HG03460 (cell line): ENCODE measurements around the gene PM20D2.
A peak's percentile ranks its signal among the peaks of the same experiment; 100 is the strongest.
"Not testable (repeated sequence)": the region's sequence is repeated elsewhere in the genome, so short reads cannot be mapped to it uniquely, and the experiment has no call there.

ENCODE experiments used
- ATAC-seq: cut with Tn5 transposase; IDR thresholded peaks from one replicate; pipeline ENCODE4 v1.9.1; 2021; ENCODE audit not compliant: unreplicated experiment

The PM20D2 gene, protein sequence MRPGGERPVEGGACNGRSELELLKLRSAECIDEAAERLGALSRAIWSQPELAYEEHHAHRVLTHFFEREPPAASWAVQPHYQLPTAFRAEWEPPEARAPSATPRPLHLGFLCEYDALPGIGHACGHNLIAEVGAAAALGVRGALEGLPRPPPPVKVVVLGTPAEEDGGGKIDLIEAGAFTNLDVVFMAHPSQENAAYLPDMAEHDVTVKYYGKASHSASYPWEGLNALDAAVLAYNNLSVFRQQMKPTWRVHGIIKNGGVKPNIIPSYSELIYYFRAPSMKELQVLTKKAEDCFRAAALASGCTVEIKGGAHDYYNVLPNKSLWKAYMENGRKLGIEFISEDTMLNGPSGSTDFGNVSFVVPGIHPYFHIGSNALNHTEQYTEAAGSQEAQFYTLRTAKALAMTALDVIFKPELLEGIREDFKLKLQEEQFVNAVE

DNA sequence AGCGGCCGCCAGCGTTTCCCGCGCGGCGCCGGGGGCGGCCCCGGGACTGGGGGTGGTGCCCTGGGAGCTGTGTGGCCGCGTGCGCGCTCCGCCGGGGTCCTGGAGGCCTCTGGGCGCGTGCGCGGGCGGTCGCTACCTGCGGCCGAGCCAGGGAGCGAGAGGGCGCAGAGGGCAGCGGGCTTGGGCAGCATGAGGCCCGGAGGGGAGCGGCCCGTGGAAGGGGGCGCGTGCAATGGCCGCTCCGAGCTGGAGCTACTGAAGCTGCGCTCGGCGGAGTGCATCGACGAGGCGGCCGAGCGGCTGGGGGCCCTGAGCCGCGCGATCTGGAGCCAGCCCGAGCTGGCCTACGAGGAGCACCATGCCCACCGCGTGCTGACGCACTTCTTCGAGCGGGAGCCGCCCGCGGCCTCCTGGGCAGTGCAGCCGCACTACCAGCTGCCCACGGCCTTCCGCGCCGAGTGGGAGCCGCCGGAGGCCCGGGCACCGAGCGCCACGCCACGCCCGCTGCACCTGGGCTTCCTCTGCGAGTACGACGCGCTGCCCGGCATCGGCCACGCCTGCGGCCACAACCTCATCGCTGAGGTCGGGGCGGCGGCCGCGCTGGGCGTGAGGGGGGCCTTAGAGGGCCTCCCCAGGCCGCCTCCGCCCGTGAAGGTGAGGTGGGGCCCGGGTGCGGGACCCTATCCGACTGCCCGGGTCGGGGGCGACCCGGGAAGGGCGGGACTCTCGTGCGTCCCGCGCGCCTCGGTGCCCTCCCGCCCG is at the start of gene PM20D2:
PM20D2 (plus strand) TSS at position 100 of the 762 bp plus-strand sequence; CDS start at position 190, 90 bp downstream.
- ATAC-seq = peak; percentile 67

DNA sequence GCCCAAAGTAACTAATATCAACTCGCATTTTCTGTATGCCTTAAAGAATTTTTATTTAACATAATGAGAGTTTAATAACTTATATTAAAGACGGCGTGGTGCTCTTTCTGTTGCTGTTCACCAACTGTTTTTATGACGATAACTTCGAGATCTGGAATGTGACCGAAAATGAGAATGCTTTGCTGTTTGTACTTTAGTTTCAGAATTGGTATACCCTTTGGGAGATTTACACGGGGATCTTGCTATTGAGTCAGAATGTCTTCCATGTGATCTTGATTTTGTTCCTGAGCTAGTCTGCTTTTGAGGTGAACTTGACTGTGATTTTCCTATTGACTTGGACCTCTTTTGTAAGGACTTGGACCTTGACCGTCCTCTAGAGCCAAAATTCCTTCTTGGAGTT is 47.4 kb upstream of the PM20D2 start:
- ATAC-seq = no peak

DNA sequence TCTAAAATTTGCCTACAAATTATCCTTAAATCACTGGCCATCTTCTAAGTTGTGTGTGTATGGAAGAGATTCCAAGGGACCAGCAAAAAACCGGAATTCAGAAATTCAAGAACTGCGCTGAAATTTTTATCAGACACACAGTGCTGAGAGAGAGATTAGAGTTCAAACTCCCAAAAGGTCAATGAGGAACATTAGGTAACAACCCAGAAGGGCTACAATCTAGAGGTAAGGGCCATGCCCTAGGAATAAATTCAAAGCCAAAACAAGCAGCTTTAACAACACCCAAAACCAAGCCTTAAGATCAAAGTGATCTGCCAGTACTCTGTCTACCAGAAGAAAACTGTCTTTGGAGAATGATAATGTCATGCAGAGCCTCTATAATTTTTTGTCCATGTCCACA is 45.7 kb upstream of the PM20D2 start:
- ATAC-seq = no peak

DNA sequence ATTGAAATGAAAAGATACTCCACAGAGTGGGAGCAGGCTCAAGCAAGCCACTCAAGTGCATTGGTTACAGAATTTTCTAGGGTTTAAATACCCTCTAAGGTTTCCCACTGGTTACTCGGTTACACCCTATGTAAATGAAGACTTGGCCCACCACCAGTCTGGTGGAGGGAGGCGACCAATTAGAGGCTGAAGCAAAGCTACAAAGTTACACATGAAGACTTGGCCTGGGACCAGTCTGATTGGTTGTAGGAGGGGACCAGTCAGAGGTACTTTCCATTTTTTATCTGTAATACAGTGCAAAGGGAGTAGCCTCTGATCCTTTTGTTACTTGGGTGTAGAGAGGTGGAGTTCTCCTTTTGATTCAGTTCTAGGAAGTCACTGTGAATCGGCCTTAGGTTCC is 35.6 kb upstream of the PM20D2 start:
- ATAC-seq = no peak

DNA sequence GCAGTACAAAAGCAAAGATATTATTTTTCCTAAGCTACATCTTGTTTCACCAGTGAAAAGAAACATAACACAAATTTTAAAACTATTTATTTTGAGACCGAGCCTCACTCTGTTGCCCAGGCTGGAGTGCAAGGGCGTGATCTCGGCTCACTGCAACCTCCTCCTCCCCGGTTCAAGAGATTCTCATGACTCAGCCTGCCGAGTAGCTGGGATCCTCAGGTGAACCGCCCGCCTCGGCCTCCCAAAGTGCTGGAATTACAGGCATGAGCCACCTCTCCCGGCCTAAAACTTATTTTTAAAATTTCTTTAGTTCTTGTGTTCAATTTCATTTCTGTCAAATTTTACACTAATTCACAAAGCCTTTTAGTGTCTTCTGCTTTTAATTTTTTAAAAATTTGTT is 33.9 kb upstream of the PM20D2 start:
- ATAC-seq = no peak

DNA sequence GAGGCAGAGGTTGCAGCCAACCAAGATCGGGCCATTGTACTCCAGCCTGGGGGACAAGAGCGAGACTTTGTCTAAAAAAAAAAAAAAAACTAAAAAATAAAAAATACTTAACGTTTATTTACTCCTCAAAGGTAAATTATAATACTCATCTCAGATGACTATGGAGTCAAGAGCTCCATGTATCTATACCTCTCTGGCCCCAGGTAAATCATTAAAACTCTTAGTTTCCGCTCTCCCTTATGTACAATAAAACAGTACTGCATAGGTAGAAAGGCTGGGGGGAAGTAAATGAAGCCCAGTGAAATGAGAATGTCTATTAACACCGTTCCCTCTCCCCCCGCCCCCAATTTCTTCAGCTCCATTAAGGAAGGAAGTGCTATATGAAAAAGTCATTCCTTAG is 29.2 kb upstream of the PM20D2 start:
- ATAC-seq = no peak

DNA sequence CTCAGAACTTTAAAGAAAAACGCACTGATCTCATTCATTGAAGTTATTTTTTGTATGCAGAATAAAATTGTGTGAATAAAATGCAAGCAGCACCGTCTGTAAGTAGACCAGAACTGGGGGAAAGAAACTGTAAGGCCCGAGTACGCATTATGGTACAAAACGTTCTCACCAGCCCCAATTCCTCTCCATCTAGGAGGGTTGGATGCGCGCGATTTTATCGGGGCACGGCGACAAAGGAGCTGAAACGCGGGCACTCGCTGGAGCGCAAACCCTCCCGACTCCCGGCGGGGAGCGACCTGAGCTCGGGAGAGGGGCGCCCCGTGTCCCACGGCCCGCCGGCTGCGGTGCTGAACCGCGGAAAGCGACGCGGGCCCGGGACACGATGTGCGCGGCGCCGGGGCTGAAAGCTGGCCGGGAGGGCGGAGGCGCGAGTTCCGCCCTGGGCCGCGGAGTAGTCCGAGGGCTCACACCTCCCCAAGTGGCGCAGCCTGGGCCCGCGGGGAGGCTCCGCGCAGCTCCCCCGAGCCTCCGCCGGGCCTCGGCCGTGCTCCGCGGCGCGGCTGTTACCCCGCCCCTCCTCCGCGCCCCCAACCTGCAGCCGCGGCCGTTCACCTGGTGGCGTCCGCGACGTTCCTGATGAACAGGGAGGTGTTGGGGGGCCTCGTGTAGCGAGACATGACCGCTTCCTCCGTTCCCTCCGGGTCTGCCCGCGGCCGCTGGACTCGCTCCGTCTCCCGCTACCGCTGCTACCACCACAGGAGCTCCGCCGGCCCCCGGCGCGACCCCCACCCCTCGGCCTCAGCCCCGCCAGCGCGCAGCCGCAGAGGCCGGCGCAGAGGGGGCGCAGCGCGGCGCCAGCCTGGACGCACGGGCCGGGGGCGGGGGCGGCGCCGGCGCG is 28.4 kb upstream of the PM20D2 start, which contains the start of gene SRSF12:
SRSF12 (minus strand) TSS at position 861 of the 898 bp plus-strand sequence; CDS start at position 677, 184 bp downstream.
- ATAC-seq = peak; percentile 77

DNA sequence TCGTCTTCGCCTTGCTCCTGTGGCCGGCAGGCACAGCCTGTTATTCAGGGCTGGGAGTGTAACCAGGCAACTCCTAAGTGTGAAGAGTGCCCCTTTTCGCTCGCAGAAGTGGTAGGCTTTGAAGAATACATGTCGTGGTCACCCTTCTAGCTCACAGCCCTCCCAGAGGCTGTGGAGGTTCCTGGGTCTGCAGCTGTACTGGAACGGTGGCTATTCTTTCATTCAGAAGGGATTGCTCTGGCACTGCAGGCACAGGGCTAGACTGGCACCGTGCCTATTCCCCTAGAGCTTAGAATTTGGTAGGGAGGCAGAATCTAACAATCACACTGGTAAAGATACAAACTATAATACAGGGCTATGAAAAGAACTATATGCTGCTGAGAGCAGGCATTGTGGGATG is 26.9 kb upstream of the PM20D2 start:
- no peak for ATAC-seq

DNA sequence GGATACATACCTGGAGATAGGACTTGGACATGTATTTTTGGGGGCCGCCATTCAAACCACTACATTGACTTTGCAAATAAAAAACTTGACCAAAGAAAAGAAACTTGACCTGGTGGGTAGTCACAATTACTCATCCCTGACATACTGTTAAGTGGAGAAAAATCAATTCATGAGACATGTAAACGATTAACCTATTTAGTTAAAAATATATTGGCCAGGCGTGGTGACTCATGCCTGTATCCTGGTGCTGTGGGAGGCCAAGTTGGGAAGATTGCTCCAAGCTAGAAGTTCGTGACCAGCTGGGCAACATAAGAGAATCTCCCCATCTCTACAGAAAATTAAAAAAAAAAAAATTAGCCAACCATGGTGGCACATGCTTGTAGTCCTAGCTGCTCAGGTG is 25.5 kb upstream of the PM20D2 start:
- ATAC-seq = no peak

DNA sequence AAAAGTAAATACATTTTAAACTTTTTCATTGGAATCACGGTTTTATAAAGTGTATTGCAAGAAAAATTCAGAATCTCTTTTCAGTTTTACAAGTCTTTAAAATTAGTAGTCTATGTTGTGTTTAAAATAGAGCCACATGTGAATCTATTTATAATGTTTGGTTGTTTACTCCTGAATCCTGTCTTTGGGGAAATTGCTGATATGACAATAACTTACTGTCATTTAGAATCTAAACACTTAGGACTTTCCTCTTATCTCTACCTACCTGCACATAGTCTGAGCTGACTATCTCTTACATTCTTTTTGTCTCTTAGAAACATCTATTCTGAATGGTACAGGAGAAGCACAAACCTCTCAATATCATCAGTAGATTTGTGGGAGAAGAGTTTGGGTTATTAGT is 23.9 kb upstream of the PM20D2 start:
- no peak for ATAC-seq

DNA sequence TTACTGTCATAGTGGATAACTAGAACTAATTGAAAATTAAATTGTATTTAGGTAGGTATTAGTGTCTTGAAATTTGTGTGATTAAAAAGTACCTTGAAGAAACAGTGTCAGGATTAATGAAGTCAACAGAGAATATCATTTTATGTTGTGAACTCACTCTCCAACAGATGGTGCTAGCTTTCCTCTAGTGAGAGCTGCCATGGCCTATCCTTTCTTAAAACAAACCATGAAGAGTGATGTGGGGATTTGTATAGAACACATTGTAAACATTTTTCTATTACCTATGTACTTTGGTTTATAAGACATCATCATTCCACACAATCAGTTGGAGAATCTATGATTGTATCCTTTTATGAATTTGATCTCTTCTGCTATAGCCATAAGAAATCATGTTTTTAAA is 23.2 kb upstream of the PM20D2 start:
- no peak for ATAC-seq

DNA sequence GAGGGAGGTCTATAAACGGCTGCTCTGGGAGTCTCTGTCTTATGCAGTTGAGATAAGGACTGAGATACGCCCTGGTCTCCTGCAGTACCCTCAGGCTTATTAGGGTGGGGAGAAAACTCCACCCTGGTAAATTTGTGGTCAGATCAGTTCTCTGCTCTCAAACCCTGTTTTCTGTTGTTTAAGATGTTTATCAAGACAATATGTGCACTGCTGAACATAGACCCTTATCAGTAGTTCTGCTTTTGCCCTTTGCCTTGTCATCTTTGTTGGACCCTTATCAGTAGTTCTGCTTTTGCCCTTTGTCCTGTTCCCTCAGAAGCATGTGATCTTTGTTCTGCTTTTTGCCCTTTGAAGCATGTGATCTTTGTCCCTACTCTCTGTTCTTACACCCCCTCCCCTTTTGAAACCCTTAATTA is 17.6 kb upstream of the PM20D2 start:
- not testable (repeated sequence) for ATAC-seq

DNA sequence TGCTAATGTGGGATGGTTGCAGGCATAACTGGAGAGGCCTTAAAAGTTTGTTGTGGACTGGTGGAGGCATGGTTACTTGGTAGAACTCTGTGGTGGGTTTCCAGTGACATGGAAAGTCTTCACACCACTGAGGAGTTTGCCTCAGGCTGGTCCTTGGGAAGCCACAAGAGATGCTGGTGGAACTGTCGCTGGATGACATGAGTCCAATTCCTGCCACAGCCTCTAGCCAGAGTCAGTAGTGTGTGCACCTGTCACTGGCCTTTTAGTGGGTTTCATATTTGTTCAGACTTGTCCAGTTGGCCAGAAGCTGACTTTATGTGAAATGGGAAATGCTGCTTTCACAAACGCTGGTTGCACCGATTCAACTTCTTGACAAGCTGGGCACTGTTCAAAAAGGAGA is 14.3 kb upstream of the PM20D2 start:
- ATAC-seq = no peak

DNA sequence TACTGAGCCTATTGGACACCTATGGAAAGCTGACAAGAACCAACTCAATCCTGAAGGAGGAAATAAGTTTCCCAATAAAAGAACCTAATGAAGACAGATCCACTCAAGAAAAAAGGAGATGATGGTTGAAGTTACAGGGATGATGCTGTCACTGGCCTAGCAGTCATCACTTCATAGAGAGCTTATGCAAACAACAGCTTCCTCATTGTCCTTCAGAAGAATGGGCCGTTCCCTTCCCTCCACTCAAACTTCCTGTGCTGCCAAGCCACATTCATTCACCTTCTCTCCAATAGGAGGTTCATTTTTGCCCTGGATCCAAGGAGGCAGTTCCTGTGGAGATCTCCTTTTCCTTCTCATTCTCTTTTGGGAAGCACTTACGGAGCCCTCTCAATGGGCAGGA is 13.8 kb upstream of the PM20D2 start:
- no peak for ATAC-seq

DNA sequence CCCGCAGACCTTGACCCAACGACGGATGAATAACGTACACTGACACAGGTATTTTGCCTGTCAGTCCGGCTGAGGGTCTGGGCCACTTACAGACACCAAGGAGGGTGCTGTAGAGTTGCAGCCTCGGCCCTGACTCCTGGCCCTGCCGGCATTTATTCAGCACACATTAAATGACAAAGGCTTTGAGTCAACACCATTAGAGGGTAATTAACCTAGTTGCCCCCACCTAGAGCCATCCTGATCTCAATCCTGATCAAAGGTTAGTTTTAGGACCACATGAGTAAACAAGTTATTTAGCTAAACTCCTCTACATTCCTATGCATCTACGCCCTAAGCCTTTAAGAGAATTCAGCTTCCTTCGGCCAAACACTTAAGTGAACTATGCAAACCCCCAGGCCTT is 11.9 kb upstream of the PM20D2 start:
- no peak for ATAC-seq

DNA sequence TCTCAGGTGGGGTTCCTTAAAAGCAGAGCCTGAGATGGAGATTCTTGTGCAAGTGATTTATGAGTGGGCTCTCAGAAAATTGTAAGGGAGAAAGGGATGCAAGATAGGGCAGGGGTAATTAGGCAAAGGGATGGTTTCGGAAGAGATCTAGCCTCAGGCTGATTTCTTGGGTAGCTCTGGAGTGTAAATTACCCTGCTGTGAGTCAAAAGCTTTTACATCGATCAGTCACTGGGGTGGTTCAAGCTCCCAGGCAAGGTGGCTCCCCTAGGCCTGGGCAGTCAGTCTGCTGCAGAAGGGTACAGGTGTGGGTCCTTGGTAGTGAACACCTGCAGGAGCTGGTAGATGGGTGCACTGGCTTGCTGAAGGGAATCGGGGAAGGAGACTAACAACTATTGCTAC is 11.1 kb upstream of the PM20D2 start:
- no peak for ATAC-seq

DNA sequence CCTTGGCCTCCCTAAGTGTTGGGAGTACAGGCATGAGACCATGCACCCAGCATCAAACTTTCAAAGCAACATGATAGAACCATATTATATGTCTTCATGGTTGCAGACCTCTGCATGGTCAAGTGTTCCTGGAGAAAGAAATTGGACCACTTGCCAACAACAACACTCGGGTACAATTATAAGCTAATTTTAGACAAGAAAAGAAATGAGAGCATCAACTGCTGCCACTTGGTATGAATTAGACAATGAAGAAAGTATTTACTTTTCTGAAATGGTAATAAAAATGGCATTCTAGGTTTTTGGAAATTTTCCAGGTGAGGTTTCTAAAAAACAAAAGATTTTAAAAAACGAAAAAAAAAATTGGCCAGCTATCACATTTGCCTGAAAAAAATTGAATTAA is 7.7 kb upstream of the PM20D2 start:
- no peak for ATAC-seq

DNA sequence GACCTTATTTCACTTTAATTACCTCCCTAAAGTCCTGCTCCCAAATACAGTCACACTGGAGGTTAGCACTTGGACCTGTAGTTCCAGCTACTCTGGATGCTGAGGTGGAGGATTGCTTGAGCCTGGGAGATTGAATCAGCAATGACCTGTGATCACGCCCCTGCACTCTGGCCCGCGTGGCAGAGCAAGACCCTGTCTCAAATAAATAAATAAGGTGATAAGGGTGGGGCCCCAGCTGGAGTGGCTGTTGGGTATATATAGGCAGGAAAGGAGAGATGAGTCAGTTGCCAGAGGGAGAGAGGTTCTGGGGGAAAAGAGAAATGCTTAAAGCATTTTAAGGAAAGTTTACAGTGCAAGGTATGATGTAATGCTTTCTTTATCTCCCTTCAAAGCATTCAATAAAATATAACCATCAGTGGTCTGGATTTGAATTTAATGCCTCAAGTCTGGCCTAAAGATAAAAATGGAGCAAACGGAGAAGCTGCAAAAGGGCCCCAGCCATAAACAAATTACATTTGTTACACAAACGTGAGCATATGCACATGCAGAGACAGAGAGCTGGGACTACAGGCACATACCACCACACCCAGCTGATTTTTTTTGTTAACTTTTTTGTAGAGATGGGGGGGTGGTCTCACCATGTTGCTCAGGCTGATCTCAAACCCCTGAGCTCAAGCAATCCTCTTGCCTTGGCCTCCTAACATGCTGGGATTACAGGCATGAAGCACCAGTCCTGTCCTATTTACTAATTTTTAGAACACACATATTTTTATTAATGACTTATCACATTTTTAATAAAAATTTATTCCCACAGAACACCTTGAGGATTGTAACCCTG is 6.1 kb upstream of the PM20D2 start:
- ATAC-seq = no peak

DNA sequence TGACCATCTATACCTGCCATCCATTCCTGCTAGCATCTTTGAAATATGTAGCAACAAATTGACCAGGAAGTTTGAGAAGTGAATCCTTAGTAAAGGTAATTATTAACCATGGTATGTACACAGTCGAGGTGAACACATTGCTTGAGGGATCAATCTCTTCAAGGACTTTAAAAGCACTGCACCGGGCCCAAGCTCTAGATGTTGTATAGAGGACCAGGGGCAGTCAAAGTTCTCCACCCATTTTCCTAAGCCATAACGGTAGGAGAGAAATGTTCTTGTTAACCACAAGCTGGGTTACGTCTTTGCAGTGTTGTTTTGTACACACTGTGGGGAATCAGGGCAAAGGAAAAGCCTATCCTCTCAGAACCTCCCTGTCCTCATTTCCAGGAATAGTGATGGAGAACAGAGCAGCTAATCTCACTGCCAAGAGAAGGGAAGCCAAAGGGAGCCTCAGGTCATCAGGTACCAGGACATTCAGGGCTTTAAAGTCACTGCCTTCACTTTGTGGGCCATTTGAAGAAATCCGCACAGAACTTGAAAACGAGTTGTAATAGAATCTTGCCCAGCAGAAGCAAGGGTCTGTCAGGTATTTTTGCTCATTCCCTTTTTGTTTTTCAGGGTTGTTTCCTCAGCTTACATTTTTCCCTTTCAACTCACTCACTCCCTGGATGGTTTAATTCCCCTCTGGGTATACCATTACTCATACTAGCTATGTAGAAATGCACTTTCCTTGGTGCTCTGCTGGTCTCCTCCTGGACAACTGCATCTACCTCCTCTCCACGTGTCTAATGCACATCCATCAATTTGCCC is 5.3 kb upstream of the PM20D2 start:
- ATAC-seq = no peak
